SK-N-MC (cell line): ENCODE results near the gene ARSB.

Experiments
- EZH2 ChIP-seq: fragments of 200-600 bp; sonication (generic); IDR thresholded peaks from one replicate; pipeline ENCODE4 v1.6.1; 2017; ENCODE audit warnings: antibody characterized with exemption
- FOXP2 ChIP-seq: optimal IDR thresholded peaks from 2 replicates; pipeline ENCODE3; 2011; ENCODE audit warnings: mild to moderate bottlenecking, moderate library complexity; ENCODE audit not compliant: insufficient read depth; ENCODE audit errors: extremely low read length, control extremely low read depth
- POLR2AphosphoS5 ChIP-seq: IDR thresholded peaks from 2 replicates; pipeline ENCODE4 v1.6.1; 2012; ENCODE audit warnings: mild to moderate bottlenecking, low read depth, low read length, borderline replicate concordance

DNA sequence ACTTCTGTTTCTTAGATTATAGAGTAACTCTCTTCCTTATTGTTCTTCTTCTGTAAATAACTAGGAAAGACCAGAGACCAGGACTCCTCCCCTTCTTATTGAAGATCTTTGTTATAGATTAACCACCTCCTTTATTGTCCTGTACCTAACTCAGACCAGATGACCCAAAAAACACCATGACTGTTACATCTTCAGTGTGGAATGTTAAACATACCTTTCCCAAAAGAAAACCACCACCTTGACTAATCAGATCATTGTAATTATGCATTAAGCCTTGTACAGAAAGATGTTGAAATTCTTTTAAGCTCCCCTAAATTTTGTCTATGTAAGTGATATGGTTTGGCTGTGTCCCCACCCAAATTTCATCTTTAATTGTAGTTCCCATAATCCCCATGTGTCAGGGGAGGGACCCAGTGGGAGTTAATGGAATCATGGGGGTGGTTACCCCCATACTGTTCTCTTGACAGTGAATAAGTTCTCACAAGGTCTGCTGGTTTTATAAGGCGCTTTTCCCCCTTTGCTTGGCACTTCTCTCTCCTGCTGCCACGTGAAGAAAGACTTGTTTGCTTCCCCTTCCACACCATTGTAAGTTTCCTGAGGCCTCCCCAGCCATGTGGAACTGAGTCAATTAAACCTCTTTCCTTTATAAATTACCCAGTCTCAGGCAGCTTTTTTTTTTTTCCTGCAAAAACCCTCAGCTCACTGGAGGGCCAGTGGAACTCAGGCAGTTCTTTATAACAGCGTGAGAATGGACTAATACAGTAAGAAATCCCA is 26.3 kb downstream of the ARSB start:
- TF ChIP-seq EZH2 (no peak), POLR2AphosphoS5 (no peak), FOXP2 (no peak)
